GM10266 (cell line): ENCODE results near the gene DHX35.
"Not testable (repeated sequence)": the region's sequence is repeated elsewhere in the genome, so short reads cannot be mapped to it uniquely, and the experiment has no call there.

Experiments used
- DNase-seq: peaks from one replicate; pipeline ENCODE4 v3.0.0; 2012; ENCODE audit errors: extremely low spot score
- CTCF ChIP-seq: IDR thresholded peaks from 2 replicates; pipeline ENCODE4 v1.5.1; 2012; ENCODE audit warnings: mild to moderate bottlenecking, low read depth; ENCODE audit not compliant: control insufficient read depth, insufficient read depth; ENCODE audit errors: missing control alignments

The DHX35 gene

GRCh38 chr20:38987777-38988176 is 25.6 kb downstream of the DHX35 start:
- no peak for TF ChIP-seq CTCF
- peak; percentile 46 for DNase-seq

- TF ChIP-seq CTCF: no peak
- DNase-seq: no peak
Measured at GRCh38 chr20:38990728-38991127, 28.6 kb downstream of the DHX35 start.

GRCh38 chr20:38991814-38992704 is 29.9 kb downstream of the DHX35 start:
- TF ChIP-seq CTCF: no peak
- no peak for DNase-seq

- TF ChIP-seq CTCF: no peak
- DNase-seq: no peak
Measured at GRCh38 chr20:38995536-38996044, 33.4 kb downstream of the DHX35 start.

GRCh38 chr20:38996866-38997265 is 34.7 kb downstream of the DHX35 start:
- DNase-seq: not testable (repeated sequence)

GRCh38 chr20:38997622-38998021 is 35.5 kb downstream of the DHX35 start:
- peak; percentile 78 for DNase-seq
- TF ChIP-seq CTCF: peak; percentile 51

- no peak for DNase-seq
- no peak for TF ChIP-seq CTCF
Measured at GRCh38 chr20:38999217-38999616, 37.1 kb downstream of the DHX35 start.
